Neural progenitor cell (in vitro differentiated cells): ENCODE measurements around the gene TMEM198. TPM values are rescaled to one million over a fixed set of nuclear protein-coding genes. Genes with fewer than 3 reads are reported as not detected.
A peak's percentile ranks its signal among the peaks of the same experiment; 100 is the strongest.

Source experiments
- DNase-seq: peaks from one replicate; pipeline ENCODE4 v3.0.0-alpha.2; 2016; ENCODE audit warnings: low spot score
- H2AFZ ChIP-seq: fragments of 200-600 bp; sonication (generic); replicated peaks from 2 replicates; pipeline ENCODE4 v1.6.1; 2016; ENCODE audit warnings: antibody characterized with exemption
- H3F3A ChIP-seq: fragments of 200-600 bp; sonication (generic); 2 replicates; pipeline ENCODE4 v1.6.1; 2016; ENCODE audit warnings: antibody characterized with exemption, low read depth
- H3K27ac ChIP-seq: fragments of 200-600 bp; sonication (generic); 2 replicates; pipeline ENCODE4 v1.5.1; 2016; ENCODE audit warnings: mild to moderate bottlenecking
- H3K27me3 ChIP-seq: fragments of 200-600 bp; sonication (generic); 2 replicates; pipeline ENCODE4 v1.6.1; 2016; ENCODE audit warnings: mild to moderate bottlenecking, moderate library complexity
- H3K36me3 ChIP-seq: fragments of 200-600 bp; sonication (generic); 2 replicates; pipeline ENCODE4 v1.5.1; 2016
- H3K4me1 ChIP-seq: fragments of 200-600 bp; sonication (generic); 2 replicates; pipeline ENCODE4 v1.6.1; 2016; ENCODE audit warnings: mixed run types
- H3K4me2 ChIP-seq: fragments of 200-600 bp; sonication (generic); 2 replicates; pipeline ENCODE4 v1.6.1; 2016
- H3K4me3 ChIP-seq: fragments of 200-600 bp; sonication (generic); 2 replicates; pipeline ENCODE4 v1.5.1; 2016
- H3K79me2 ChIP-seq: fragments of 200-600 bp; sonication (generic); 2 replicates; pipeline ENCODE4 v1.6.1; 2016; ENCODE audit warnings: low read depth
- H3K9ac ChIP-seq: fragments of 200-600 bp; sonication (generic); 2 replicates; pipeline ENCODE4 v1.6.1; 2016
- H3K9me3 ChIP-seq: fragments of 200-600 bp; sonication (generic); 2 replicates; pipeline ENCODE4 v1.5.1; 2016; ENCODE audit warnings: low read depth
- H4K20me1 ChIP-seq: fragments of 200-600 bp; sonication (generic); 2 replicates; pipeline ENCODE4 v1.6.1; 2016; ENCODE audit warnings: low read depth
- H3K27ac Mint-ChIP-seq: 3 replicates; pipeline ENCODE4 v1.8.0; 2021; ENCODE audit warnings: mixed read lengths
- H3K27me3 Mint-ChIP-seq: 2 replicates; pipeline ENCODE4 v1.8.0; 2022; ENCODE audit warnings: low read depth, mild to moderate bottlenecking, inconsistent platforms, moderate library complexity, mixed read lengths; ENCODE audit not compliant: insufficient read depth
- H3K36me3 Mint-ChIP-seq: 3 replicates; pipeline ENCODE4 v1.8.0; 2021; ENCODE audit warnings: mixed read lengths
- H3K4me1 Mint-ChIP-seq: 3 replicates; pipeline ENCODE4 v1.8.0; 2021; ENCODE audit warnings: mixed read lengths
- H3K4me3 Mint-ChIP-seq: 3 replicates; pipeline ENCODE4 v1.8.0; 2021; ENCODE audit warnings: mild to moderate bottlenecking, moderate library complexity, mixed read lengths
- H3K9me3 Mint-ChIP-seq: 3 replicates; pipeline ENCODE4 v1.8.0; 2020; ENCODE audit warnings: mixed read lengths
- CTCF ChIP-seq: fragments of 200-600 bp; sonication (generic); IDR thresholded peaks from 2 replicates; pipeline ENCODE4 v1.5.1; 2017; ENCODE audit warnings: antibody characterized with exemption, mild to moderate bottlenecking
- EZH2 ChIP-seq: fragments of 200-600 bp; sonication (generic); IDR thresholded peaks from 2 replicates; pipeline ENCODE4 v1.6.1; 2017; ENCODE audit warnings: antibody characterized with exemption, mild to moderate bottlenecking, moderate library complexity
- EZH2phosphoT487 ChIP-seq: fragments of 200-600 bp; sonication (generic); IDR thresholded peaks from 2 replicates; pipeline ENCODE4 v1.6.1; 2017; ENCODE audit warnings: antibody characterized with exemption
- total RNA-seq: library from RNA; depleted of rRNA; stranded (reverse); fragments of >200 nt; gene quantifications from 2 replicates; pipeline ENCODE4 v1.2.3, GENCODE V29; 2015; ENCODE audit warnings: low replicate concordance

Gene TMEM198
- total RNA-seq, 1 donor from 2014 or later: 0.79 TPM

- no peaks in the 10 kb centered on the region for H3K79me2 ChIP-seq
- H3F3A ChIP-seq: peaks cover 5% of the 10 kb centered on the region
- H2AFZ ChIP-seq: no peak overlapping the region
- no peaks in the 10 kb centered on the region for H3K27me3 ChIP-seq
- no peaks in the 10 kb centered on the region for H3K4me1 ChIP-seq
- TF ChIP-seq CTCF (no peak), EZH2 (no peak), EZH2phosphoT487 (no peak)
- H3K9me3 ChIP-seq: no peaks in the 10 kb centered on the region
- peak overlapping the region; percentile 12 for H3K27ac Mint-ChIP-seq
- no peak overlapping the region for H3K4me2 ChIP-seq
- peaks cover 23% of the 10 kb centered on the region for H3K36me3 Mint-ChIP-seq
- peaks cover 13% of the 10 kb centered on the region for H4K20me1 ChIP-seq
- H3K4me3 Mint-ChIP-seq: no peak overlapping the region
- H3K4me3 ChIP-seq: no peak overlapping the region
- H3K9ac ChIP-seq: no peak overlapping the region
- no peaks in the 10 kb centered on the region for H3K36me3 ChIP-seq
- no peak overlapping the region for H3K27ac ChIP-seq
- H3K9me3 Mint-ChIP-seq: peaks cover 2% of the 10 kb centered on the region
- H3K4me1 Mint-ChIP-seq: peaks cover 9% of the 10 kb centered on the region
- peaks cover 9% of the 10 kb centered on the region for H3K27me3 Mint-ChIP-seq
- DNase-seq: no peak
Measured at GRCh38 chr2:219560893-219561178, 17.0 kb downstream of the TMEM198 start.

- Mint-ChIP-seq H3K36me3 (peaks cover 28% of the 10 kb centered on the region), H3K9me3 (peaks cover 3% of the 10 kb centered on the region), H3K27ac (peak overlapping the region; percentile 46), H3K4me1 (peaks cover 10% of the 10 kb centered on the region), H3K27me3 (peaks cover 10% of the 10 kb centered on the region), H3K4me3 (no peak overlapping the region)
- no peaks in the 10 kb centered on the region for H3K27me3 ChIP-seq
- no peak overlapping the region for H3K27ac ChIP-seq
- DNase-seq: no peak
- no peak overlapping the region for H3K4me3 ChIP-seq
- H3K9ac ChIP-seq: no peak overlapping the region
- no peaks in the 10 kb centered on the region for H3K36me3 ChIP-seq
- peaks cover 5% of the 10 kb centered on the region for H3F3A ChIP-seq
- no peak overlapping the region for H3K4me2 ChIP-seq
- no peaks in the 10 kb centered on the region for H3K79me2 ChIP-seq
- H3K4me1 ChIP-seq: no peaks in the 10 kb centered on the region
- H3K9me3 ChIP-seq: no peaks in the 10 kb centered on the region
- H2AFZ ChIP-seq: no peak overlapping the region
- H4K20me1 ChIP-seq: peaks cover 13% of the 10 kb centered on the region
- TF ChIP-seq CTCF (no peak), EZH2 (no peak), EZH2phosphoT487 (no peak)
Measured at GRCh38 chr2:219561179-219562048, 17.6 kb downstream of the TMEM198 start.

GRCh38 chr2:219562049-219563020 is 18.5 kb downstream of the TMEM198 start:
- H2AFZ ChIP-seq: no peak overlapping the region
- H3K4me1 ChIP-seq: no peaks in the 10 kb centered on the region
- peaks cover 13% of the 10 kb centered on the region for H4K20me1 ChIP-seq
- H3K36me3 ChIP-seq: no peaks in the 10 kb centered on the region
- no peaks in the 10 kb centered on the region for H3K27me3 ChIP-seq
- H3F3A ChIP-seq: peaks cover 5% of the 10 kb centered on the region
- no peaks in the 10 kb centered on the region for H3K79me2 ChIP-seq
- DNase-seq: no peak
- Mint-ChIP-seq H3K27ac (no peak overlapping the region), H3K27me3 (peaks cover 11% of the 10 kb centered on the region), H3K4me3 (no peak overlapping the region), H3K36me3 (peaks cover 32% of the 10 kb centered on the region), H3K9me3 (peaks cover 4% of the 10 kb centered on the region), H3K4me1 (peaks cover 11% of the 10 kb centered on the region)
- no peak overlapping the region for H3K9ac ChIP-seq
- H3K4me3 ChIP-seq: no peak overlapping the region
- no peak overlapping the region for H3K4me2 ChIP-seq
- no peak overlapping the region for H3K27ac ChIP-seq
- no peaks in the 10 kb centered on the region for H3K9me3 ChIP-seq
- TF ChIP-seq EZH2 (no peak), EZH2phosphoT487 (no peak), CTCF (no peak)
